ENCODE results near the gene F13B.
"Not testable (repeated sequence)": the region's sequence is repeated elsewhere in the genome, so short reads cannot be mapped to it uniquely, and the experiment has no call there.

The F13B gene, protein sequence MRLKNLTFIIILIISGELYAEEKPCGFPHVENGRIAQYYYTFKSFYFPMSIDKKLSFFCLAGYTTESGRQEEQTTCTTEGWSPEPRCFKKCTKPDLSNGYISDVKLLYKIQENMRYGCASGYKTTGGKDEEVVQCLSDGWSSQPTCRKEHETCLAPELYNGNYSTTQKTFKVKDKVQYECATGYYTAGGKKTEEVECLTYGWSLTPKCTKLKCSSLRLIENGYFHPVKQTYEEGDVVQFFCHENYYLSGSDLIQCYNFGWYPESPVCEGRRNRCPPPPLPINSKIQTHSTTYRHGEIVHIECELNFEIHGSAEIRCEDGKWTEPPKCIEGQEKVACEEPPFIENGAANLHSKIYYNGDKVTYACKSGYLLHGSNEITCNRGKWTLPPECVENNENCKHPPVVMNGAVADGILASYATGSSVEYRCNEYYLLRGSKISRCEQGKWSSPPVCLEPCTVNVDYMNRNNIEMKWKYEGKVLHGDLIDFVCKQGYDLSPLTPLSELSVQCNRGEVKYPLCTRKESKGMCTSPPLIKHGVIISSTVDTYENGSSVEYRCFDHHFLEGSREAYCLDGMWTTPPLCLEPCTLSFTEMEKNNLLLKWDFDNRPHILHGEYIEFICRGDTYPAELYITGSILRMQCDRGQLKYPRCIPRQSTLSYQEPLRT

DNA sequence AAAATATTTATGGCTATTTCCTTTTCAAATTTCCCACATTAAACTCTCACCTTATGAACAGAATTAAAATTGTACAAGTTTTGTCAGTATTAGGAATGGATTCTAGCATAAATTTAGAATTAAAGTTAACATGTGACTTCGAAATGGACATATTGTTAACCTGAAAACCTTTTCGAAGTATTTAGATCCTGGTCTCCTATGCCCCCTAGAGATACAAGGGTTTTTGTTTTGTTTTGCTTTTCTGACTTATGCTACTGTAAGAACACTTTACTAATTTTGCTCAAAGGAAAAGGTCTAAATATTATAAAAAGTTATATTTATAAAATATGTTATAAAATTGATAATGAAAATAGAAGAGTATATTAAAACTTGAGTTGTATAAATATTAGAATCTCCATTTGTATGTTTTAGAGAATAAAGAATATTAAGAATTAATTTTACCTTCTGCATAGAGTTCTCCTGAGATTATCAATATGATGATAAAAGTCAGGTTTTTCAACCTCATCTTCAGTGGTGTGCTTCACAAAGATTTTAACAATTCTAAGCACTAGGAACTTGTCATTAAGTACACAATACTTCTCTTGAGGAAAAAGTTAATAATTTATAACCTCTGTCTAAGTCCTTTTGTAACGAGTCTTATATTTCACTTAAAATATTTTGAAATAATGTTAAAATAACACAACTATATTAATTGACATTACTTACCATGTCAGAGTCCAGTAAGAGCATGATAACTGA is at the start of gene F13B:
TSS of gene F13B (minus strand) at position 542 of the 738 bp plus-strand sequence. CDS start at position 505, 37 bp downstream.
- no peak for DNase-seq (ENCODE audit: low spot score)

DNA sequence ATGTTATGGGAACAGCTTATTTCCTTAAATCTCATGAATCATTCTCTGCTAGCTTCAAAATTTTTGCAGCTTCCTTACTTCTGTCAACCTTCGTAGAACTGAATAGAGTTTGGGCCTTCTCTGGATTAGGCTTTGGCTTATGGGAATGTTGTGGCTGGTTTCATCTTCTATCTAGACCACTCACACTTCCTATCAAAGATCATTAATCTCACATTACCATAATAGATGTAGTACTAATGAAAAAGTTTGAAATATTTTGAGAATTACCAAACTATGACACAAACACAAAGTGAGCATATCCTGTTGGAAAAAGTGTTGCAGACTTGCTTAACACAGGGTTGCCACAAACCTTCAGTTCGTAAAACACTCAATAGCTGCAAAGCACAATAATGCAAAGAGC is 49.1 kb upstream of the F13B start:
- no peak for DNase-seq (ENCODE audit: low spot score)

DNA sequence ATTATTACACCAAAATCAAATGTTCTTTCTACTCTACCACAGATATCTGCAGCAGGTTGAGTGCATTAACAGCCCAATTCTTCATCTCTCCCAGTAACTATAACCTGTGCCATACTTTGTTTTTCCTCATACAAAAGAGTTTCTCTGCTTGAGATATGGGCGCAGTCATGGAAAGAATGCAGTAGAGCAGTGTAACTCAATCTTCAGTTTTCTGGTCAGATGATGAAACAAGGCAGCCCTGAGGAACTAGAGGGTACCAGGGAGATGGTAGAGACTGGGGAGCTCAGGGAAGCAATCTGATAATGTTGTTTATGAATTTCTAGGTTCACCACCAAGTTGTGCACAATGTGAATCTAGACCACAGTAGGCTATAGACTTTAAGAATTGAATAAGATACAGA is 39.8 kb upstream of the F13B start:
- DNase-seq (ENCODE audit: low spot score), result no peak

DNA sequence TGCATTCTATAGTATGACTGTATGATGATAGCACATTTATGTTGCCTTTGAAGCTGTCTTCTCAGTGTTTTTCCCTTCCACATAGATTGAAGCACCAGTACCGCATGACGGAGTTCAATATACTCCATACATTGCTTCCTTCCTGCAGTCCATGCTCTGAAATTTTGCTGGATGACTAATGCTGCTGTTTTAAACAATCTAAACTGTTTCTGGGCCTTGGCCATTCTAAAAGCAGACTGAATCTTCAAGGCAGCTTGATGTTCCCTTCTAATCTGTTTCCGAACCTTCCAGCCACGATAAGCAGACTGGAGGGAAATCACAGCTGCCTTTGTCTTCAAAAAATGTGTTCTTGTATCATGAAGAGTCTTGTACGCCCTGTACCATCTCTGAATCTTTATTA is 36.2 kb upstream of the F13B start:
- DNase-seq (ENCODE audit: low spot score), result peak; percentile 16

DNA sequence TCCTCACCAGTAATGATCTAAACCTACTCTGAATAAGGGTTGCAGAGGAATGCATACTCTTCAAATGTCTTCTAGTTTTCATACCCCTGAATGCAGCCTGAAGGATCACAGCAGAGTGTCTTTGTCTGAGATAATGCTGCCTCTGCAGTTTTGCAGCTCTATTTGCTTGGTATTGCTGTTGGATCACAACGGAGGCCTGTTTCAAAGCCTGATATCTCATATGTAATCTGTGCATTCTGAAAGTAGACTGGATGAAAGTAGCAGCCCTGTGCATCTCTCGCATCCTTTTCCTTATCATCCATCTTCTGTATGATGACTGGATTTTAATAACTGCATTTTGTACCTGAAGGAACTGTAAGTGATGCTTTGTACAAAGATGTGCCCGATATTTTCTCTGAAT is 34.9 kb upstream of the F13B start:
- DNase-seq (ENCODE audit: low spot score), result peak; percentile 11

DNA sequence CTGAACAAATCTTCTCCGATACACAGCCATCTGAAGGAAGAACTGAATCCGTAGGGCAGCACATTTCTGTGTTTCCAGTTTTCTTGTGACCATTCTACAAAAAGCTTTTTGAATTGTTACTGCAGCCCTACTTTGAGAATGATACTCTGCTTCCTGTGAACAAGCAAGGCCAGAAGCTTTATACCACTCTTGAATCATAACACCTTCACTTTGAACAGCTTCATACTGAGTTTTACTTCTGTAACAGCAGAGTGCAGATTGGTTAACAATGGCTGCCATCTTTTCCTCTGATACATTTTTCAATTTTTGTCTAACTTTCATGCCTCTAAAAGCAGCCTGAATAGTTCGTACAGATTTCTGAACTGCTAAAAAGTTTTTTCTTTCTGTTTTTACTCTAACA is 33.6 kb upstream of the F13B start:
- no peak for DNase-seq (ENCODE audit: low spot score)

DNA sequence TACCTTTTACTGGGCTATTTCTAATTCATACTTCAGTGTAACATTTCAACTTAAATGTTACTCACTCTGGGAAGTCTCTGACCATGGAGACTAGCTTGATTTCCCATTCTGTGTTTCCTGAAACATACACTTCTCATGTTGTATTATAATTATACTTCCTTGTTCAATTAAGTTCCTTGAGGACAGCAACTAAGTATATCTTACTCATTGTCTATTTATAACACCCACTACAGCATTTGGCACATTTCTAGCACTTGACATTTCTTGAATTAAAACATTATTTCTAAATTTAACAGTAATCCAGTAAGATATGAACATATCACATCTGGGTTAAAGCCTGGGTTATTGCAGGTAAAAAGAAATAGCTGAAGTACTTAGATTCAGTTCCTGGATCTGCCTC is 32.4 kb upstream of the F13B start:
- DNase-seq (ENCODE audit: low spot score), result no peak

DNA sequence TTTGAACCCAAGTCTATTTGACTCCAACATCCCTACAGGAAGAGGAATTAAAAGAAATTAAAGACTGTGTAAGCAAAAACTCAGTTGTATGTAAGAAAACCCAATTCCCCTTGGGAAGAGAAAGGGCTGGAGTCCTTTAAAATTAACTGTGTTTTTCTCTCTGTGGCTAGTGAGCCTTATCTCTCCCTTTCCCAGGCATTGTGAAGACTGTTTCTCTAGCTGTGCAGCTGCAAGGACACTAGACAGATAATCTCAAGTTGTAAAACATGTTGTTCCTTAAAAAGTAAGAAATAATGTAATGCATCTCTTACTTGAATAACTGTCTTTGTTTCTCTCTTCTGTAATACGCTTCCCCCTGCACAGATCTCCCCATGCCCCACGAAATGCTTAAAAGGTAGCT is 29.9 kb upstream of the F13B start:
- not testable (repeated sequence) for DNase-seq (ENCODE audit: low spot score)

DNA sequence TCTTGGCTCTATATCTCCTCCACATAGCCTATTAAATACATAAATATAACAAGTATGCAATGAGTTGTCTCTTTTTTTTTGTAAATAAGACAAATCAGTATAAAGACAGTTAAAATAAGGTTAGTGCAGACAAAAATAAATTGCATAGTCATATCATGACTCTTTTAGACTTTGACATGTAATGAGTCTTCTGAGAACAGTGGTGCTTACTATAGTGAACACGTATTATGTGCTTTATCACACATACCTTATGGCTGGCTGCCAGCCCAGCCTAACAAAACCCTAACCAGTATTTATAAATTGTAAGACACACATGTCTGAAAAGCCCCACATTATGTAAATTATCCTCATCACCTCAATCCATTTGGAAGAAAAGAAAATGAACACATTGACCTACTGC is 29.1 kb upstream of the F13B start:
- DNase-seq (ENCODE audit: low spot score), result no peak

DNA sequence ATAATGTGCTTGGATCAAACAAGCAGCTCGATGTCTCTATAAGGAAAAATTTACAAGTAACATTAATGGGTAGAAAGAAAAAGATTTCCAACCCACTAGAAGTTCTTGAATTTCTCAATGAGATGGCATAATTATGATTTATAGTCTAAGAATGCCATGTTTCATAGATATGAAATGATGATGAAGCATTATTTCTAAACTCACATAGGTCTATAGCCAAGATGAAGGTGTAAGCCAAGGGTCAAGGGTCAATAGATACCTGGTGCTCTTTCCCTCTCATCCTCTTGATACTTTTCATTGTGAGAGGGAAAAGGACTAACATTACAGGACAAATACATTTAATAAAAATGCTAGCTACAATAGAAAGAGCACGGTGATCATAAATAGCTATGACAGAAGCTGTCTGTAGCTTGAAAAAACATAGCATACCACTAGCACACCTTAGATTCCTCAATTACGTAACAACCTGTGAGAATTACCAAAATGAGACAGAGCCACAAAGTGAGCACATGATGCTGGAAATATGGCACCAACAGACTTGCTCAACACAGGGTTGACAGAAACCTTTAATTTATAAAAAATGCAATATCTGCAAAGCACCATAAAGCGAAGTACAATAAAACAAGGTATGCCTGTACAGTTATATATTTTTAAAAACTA is 26.3 kb upstream of the F13B start:
- no peak for DNase-seq (ENCODE audit: low spot score)

DNA sequence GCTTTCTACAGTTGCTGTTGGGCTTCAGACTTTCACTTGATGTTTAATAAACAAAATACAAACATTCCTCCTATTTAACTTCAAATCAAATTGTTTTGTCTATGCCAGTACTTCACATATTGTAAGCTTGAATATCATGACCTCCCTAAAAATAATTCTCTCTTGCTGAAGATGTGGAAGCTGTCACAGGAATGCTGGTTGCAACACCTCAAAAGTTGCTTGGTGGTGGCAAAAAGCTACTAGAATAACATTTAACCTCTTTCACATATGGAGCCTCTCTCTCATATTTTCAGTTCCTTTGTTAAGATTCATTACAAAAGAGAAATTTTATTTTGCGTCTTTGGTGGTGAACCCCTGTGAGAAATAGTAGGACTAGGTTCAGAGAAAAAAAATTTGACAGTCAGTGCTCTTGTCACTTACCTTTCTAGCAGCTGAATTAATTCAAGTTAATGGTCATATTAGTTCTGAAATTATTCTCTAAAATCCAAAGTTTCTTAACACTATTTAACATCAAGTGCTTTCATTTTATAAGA is 25.5 kb upstream of the F13B start:
- DNase-seq (ENCODE audit: low spot score), result no peak

DNA sequence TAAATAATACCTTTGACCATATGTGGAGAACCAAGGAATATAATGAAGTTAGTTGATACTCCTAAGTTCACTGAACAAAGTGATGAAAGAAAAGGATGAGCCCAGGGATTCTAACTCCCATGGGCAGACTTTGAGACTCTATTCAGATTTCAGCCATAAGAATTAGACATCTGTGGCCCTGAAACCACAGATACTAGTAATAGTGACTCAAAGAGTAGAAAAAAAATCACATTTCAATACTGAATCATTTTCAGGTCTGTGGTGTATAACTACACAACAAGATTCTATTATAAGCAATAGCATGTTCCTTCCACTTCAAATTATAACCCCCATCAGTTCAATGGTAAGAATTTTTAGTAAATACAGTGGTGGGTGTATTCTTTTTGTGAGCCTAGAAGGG is 16.4 kb upstream of the F13B start:
- no peak for DNase-seq (ENCODE audit: low spot score)

DNA sequence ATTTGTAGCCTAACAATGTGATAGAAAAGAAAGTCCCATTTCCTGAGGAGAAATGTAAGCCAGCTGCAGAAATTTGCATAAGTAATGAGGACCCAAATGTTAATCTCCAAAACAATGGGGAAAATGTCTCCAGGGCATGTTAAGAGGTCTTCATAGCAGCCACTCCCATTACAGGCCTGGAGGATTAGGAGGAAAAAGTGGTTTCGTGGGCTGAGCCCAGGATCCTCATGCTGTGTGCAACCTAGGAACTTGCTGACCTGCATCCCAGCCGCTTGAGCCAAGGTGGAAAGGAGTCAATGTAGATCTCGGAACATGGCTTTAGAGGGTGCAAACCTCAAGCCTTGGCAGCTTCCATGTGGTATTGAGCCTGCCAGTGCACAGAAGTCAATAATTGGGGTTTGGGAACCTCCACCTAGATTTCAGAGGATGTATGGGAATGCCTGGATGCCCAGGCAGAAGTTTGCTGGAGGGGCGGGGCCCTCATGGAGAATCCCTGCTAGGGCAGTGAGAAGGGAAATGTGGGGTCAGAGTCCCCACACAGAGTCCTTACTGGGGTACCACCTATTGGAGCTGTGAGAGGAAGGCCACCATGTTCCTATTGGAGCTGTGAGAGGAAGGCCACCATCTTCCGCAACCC is 14.2 kb upstream of the F13B start:
- DNase-seq (ENCODE audit: low spot score), result no peak

DNA sequence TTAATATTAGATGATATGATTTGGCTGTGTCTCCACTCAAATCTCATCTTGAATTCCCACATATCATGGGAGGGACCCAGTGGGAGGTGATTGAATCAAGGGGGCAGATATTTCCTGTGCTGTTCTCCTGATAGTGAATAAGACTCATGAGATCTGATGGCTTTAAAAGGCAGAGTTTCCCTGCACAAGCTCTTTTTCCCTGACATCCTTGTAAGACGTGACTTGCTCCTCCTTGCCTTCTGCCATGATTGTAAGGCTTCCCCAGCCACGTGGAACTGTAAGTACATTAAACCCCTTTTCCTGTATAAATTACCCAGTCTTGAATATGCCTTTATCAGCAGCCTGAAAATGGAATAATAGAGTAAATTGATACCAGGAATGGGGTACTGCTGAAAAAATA is 13.3 kb upstream of the F13B start:
- DNase-seq (ENCODE audit: low spot score), result no peak

DNA sequence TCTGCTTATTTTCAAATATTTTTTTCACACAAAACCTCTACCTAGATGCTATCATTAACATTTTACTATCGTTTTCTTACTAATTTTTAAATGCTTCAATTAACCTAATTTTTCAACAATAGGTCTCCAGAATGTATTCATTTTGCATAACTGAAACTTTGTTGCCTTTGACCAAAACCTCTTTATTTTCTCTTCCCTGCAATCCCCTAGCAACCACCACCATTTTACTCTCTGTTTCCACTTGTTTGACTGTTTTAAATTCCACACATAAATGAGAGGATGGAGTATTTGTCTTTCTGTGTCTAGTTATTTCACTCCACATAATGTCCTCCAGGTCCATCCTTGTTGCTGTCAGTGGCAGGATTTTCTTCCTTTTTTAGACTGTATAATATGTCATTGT is 9.5 kb upstream of the F13B start:
- DNase-seq (ENCODE audit: low spot score), result no peak

DNA sequence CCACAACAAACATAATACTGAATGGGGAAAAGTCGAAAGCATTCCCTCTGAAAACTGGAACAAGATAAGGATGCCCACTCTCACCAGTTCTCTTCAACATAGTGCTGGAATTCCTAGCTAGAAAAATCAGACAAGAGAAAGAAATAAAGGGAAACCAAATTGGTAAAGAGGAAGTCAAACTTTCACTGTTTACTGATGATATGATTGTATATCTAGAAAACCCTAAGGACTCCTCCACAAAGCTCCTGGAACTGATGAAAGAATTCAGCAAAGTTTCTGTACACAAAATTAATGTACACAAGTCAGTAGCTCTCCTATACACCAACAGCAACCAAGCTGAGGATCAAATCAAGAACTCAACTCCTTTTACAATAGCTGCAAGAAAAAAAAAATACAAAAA is 6.9 kb upstream of the F13B start:
- DNase-seq (ENCODE audit: low spot score), result no peak

DNA sequence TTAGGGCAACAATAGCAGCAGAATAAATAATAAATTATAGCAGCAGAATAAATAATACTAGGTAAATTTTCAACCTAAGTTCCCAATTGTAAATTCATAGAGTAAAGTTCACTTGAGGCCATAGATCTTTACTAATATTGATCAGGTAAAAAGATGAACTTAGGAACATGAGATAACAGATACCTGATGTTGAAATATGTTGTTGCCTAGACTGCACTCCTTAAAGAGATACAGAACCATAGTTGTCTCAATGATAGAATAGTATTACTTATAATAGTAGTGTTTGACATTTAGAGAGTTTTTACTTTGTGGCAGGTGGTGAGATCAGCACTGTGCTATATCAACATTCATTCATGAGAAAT is 378 bp upstream of the F13B start:
- DNase-seq (ENCODE audit: low spot score), result no peak

DNA sequence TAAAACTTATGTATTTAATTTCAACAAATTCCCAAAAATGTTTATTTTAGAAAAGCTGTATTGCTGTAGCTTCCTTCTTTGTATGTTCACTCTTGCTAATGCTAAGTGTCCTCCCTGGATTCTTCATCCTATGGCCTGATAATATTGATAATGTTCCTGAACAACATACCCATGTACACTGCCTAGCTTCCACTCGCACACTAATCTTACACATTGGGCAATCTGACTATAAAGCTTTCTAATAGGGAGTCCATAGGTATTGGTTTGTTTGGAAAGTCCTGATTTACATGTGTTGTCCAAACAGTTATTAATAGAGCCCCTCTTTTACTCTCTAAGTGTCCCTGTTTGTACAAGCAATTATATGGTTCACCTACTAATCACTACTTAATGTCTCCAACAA is 783 bp downstream of the F13B start:
- no peak for DNase-seq (ENCODE audit: low spot score)

DNA sequence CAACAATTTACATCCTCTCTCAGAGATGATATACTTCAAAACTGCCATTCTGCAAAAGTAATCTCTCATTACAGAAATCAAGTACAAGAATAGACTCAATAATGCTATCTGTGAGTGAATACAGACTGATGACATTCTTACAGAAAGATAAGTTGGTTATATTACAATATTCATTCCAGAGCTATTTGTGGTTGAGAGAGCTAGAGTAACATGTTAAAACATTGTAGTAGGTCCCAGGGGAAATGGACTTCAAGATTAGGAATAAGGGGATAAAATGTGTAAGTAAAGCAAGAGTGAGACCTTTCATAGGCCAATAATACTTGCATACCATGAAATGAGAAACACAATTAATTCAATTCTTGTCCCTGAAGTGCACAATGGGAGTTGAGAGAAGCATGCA is 1.5 kb downstream of the F13B start:
- no peak for DNase-seq (ENCODE audit: low spot score)

DNA sequence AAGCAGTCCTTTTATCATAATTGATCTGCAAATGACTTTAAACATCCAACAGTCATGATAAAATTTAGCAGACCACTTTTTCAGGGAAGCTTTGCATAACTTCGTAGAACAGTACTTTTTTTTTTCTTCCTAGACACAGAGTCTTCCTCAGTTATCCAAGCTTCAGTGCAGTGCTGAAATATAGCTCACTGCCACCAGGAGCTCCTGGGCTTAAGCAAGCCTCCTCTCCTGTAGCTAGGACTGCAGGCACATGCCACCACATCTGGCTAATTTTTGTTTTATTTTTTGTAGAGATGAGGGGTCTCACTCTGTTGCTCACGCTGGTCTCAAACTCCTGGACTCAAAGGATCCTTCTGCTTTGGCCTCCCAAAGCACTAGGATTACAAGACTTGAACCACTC is 3.8 kb downstream of the F13B start:
- no peak for DNase-seq (ENCODE audit: low spot score)

DNA sequence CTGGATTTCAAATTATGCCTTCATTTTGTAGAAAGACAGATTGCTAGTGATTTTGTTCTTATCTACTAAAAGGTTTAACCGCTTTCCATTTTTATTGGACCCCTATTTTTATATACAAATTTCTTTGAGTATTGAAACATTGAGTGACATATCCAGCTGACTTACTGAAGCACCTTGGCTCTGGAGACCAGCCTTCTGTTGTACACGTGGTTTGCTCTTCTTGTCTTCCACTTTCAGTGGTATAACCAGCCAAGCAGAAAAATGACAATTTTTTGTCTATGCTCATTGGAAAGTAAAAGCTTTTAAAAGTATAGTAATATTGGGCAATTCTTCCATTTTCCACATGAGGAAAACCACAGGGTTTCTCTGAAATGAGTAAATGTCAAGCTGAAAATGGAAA is 4.4 kb downstream of the F13B start:
- no peak for DNase-seq (ENCODE audit: low spot score)

DNA sequence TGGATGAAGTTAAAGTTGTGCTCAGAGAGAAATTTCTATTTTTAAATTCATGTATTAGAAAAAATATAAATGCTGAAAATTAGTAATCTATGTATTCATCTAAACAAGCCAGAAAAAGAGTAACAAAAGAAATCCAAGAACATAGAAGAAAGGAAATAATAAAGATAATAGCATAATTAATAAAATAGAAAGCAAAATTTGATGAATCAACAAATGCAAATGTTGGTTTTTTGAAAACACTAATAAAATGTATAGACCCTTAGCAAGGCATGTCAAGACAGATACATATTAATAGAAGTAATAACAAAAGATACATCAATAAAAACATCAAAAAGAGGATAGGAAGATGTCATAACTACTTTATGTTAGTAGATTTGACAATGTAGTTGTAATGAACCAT is 18.0 kb downstream of the F13B start:
- no peak for DNase-seq (ENCODE audit: low spot score)

All from pons (tissue), 1 donor.